Measurements from ENCODE around the gene SLC12A3. TPM values are rescaled to one million over a fixed set of nuclear protein-coding genes. Genes with fewer than 3 reads are reported as not detected.

Gene SLC12A3
- total RNA-seq, 4 donors from 2014 or later = not detected

DNA sequence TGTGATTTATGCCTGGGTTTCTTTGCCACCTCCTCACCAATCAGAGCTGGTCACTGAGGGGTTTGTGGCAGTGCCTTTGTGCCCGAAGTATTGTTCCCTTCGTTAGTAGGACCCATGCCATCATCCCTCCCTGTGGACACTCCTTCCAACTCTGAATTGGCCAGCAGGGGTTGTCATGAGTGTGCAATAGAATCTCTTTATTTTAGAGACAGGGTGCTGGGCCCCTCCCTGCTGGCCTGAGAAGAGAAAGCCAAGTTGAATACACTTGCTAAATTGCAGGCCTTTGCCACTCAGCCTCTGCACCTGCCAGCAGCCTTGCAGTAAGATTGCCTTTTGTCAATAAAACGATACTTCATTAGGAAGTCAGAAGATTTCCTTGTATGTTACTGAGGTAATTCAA lies 40.7 kb upstream of the SLC12A3 start:
- Histone ChIP-seq H3K4me3 (no peak overlapping the region), H3K27me3 (no peaks in the 10 kb centered on the region), H3K4me1 (no peaks in the 10 kb centered on the region), H3K9me3 (no peaks in the 10 kb centered on the region), H3K27ac (no peak overlapping the region), H3K36me3 (peaks cover 0 to 26% (median 0%) of the 10 kb centered on the region in 3 donors)
- no peak for DNase-seq
- TF ChIP-seq POLR2A (IDR thresholded peaks at IDR 0.05) = no peak
- TF ChIP-seq, protein P1, sequence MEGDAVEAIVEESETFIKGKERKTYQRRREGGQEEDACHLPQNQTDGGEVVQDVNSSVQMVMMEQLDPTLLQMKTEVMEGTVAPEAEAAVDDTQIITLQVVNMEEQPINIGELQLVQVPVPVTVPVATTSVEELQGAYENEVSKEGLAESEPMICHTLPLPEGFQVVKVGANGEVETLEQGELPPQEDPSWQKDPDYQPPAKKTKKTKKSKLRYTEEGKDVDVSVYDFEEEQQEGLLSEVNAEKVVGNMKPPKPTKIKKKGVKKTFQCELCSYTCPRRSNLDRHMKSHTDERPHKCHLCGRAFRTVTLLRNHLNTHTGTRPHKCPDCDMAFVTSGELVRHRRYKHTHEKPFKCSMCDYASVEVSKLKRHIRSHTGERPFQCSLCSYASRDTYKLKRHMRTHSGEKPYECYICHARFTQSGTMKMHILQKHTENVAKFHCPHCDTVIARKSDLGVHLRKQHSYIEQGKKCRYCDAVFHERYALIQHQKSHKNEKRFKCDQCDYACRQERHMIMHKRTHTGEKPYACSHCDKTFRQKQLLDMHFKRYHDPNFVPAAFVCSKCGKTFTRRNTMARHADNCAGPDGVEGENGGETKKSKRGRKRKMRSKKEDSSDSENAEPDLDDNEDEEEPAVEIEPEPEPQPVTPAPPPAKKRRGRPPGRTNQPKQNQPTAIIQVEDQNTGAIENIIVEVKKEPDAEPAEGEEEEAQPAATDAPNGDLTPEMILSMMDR (IDR thresholded peaks at IDR 0.05) = peak in 1 of 6 experiments; percentile 21

DNA sequence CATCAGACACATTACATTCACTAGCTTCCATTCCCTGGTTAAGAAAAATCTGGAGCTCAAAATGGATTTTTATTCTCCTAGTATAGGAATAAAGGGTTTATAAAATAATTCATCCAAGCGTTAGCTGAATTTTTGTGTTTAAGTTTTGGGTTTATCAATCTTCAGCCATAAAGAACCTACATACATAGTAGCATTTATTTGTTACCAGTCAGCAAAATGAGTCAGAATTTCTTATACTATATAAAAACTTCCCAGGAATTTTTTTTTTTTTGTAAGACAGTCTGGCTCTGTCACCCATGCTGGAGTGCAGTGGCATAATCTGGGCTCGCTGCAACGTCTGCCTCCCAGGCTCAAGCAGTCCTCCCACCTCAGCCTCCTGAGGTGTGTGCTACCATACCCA lies 40.2 kb upstream of the SLC12A3 start:
- no peak for TF ChIP-seq POLR2A (IDR thresholded peaks at IDR 0.05)
- TF ChIP-seq, protein P1 (IDR thresholded peaks at IDR 0.05) = no peak
- DNase-seq = no peak
- no peaks in the 10 kb centered on the region for H3K27me3 ChIP-seq
- H3K4me1 ChIP-seq = no peaks in the 10 kb centered on the region
- no peak overlapping the region for H3K4me3 ChIP-seq
- H3K27ac ChIP-seq = no peak overlapping the region
- H3K36me3 ChIP-seq = peaks cover 0 to 21% (median 0%) of the 10 kb centered on the region in 3 donors
- H3K9me3 ChIP-seq = no peaks in the 10 kb centered on the region

DNA sequence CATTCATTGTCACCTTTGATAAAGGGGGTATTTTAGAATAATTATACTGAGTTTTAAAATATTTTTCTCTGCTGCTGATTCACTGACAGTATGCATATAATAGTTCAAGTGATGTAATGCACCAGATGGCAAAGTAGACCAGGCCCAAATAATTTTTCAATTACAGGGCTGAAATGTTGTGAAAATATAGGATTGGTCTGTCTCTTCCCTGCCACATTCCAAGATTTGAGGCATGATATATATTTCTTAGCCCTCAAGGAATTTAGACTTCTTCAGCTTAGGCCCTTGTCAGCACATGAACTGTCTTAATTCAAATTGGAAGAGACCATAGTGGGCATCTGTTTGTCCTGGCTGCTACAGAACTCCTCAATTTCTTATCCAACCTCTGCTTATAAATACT lies 39.2 kb upstream of the SLC12A3 start:
- Histone ChIP-seq H3K36me3 (peaks cover 0 to 18% (median 0%) of the 10 kb centered on the region in 3 donors), H3K9me3 (no peaks in the 10 kb centered on the region), H3K4me3 (no peak overlapping the region), H3K27ac (no peak overlapping the region), H3K4me1 (no peaks in the 10 kb centered on the region), H3K27me3 (no peaks in the 10 kb centered on the region)
- TF ChIP-seq, protein P1 (IDR thresholded peaks at IDR 0.05) = no peak
- TF ChIP-seq POLR2A (IDR thresholded peaks at IDR 0.05) = no peak
- DNase-seq = no peak

DNA sequence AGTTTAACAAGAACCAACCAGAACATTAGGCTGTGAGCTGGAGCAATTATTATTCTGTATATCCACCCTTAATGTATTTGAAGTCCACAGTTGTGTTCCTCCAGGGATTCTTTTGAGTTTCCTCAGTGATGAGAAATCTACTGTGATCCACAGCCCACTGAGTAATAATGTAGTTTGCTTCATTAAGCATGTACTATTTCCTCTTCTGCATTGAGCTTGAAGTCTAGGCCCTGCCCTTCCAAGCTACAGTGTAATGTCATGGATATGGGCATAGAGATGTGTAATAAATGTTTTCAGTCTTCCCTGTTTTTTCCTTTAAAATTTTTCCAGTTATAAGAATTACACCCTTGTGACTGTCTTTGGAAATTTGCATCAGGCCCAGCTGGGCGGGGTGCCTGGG lies 36.4 kb upstream of the SLC12A3 start:
- no peak for DNase-seq
- Histone ChIP-seq H3K4me1 (no peaks in the 10 kb centered on the region), H3K4me3 (no peak overlapping the region), H3K27me3 (no peaks in the 10 kb centered on the region), H3K9me3 (no peaks in the 10 kb centered on the region), H3K27ac (no peak overlapping the region), H3K36me3 (peaks cover 0 to 36% (median 0%) of the 10 kb centered on the region in 3 donors)
- no peak for TF ChIP-seq POLR2A (IDR thresholded peaks at IDR 0.05)
- TF ChIP-seq, protein P1 (IDR thresholded peaks at IDR 0.05) = no peak

DNA sequence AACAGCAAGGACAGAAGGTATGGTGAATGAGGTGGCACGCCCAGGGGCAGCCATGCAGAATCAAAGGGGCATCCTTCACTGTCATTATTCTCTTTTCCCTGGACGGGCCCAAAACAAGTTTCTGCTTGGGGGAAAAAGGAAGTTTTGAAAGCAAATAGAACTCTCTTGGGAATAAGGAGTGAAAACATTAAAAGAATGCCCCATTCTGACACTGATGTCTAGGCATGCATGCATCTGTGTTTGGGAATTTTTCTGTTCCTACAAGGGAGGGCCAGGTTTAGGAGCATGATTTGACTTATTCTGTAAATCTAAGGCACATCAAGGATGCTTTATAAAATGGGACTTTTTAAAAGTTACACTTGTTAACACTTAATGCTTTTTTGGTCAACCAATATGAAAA lies 34.3 kb upstream of the SLC12A3 start:
- H3K36me3 ChIP-seq = peaks cover 0 to 47% (median 0%) of the 10 kb centered on the region in 3 donors
- H3K27me3 ChIP-seq = no peaks in the 10 kb centered on the region

More for the DNA sequence above, 34.3 kb upstream of the SLC12A3 start:
- TF ChIP-seq, protein P1 (IDR thresholded peaks at IDR 0.05) = no peak
- no peak for TF ChIP-seq POLR2A (IDR thresholded peaks at IDR 0.05)
- Histone ChIP-seq H3K4me1 (no peaks in the 10 kb centered on the region), H3K9me3 (no peaks in the 10 kb centered on the region), H3K27ac (no peak overlapping the region), H3K4me3 (no peak overlapping the region)
- no peak for DNase-seq
